Vagina (tissue), 2 donors: ENCODE measurements around the gene HK2.

ENCODE experiments used
- CTCF ChIP-seq, 3 experiments: fragments of 450-650 bp in 2 of 3; fragments of 200-600 bp in 1 of 3; sonication (generic) in 1 of 3; IDR thresholded peaks; one replicate each; pipeline ENCODE4 v1.5.1; 2017 to 2019; ENCODE audit warnings: antibody characterized with exemption in 3 of 3, mild to moderate bottlenecking in 2 of 3, moderate library complexity in 2 of 3
- POLR2AphosphoS5 ChIP-seq, 2 donors: sonication (generic); formaldehyde crosslinking; IDR thresholded peaks; one replicate each; pipeline ENCODE4 v1.9.0; 2017; ENCODE audit warnings: antibody characterized with exemption in 2 of 2, mild to moderate bottlenecking in 2 of 2, low read depth in 1 of 2; ENCODE audit not compliant: insufficient read depth in 1 of 2

- TF ChIP-seq CTCF (IDR thresholded peaks at IDR 0.05) (no peak), POLR2AphosphoS5 (IDR thresholded peaks at IDR 0.05; ENCODE audit: insufficient read depth in 1 of 2, low read depth in 1 of 2) (no peak)
Measured at GRCh38 chr2:74856599-74856998, 22.7 kb downstream of the HK2 start.
